B cell (primary cell): ENCODE measurements around the gene NTN5. TPM values are rescaled to one million over a fixed set of nuclear protein-coding genes. Genes with fewer than 3 reads are reported as not detected.

Source experiments
- ATAC-seq: fragments of 200-7000 bp; cut with Tn5 transposase; one replicate; pipeline ENCODE4 v1.10.0; 2021; ENCODE audit warnings: low read depth, mild to moderate bottlenecking, moderate number of reproducible peaks, moderate library complexity
- CTCF ChIA-PET: fragments of 350-600 bp; sonication (Branson Sonifier 250); formaldehyde crosslinking; loops from one replicate; lab custom pipeline; 2021; ENCODE audit warnings: antibody characterized with exemption, inconsistent platforms; lab: Charles Lee
- POLR2A ChIA-PET: fragments of 350-600 bp; sonication (Branson Sonifier 250); formaldehyde crosslinking; loops from one replicate; lab custom pipeline; 2021; ENCODE audit warnings: antibody characterized with exemption; lab: Charles Lee
- DNase-seq: peaks from one replicate; pipeline ENCODE4 v3.0.0; 2013
- H2AFZ ChIP-seq: 2 replicates; pipeline ENCODE4 v1.6.1; 2012; ENCODE audit warnings: mild to moderate bottlenecking, low read depth, low read length; ENCODE audit not compliant: insufficient read depth, poor library complexity, severe bottlenecking
- H3K27ac ChIP-seq, 2 donors: 1 replicate in 1 of 2; 2 replicates in 1 of 2; pipeline ENCODE4 v1.5.1; 2012 to 2013; ENCODE audit warnings: low read length in 2 of 2, mild to moderate bottlenecking in 2 of 2, moderate library complexity in 1 of 2
- H3K27me3 ChIP-seq, 4 experiments: fragments of 200-600 bp in 1 of 4; sonication (generic) in 1 of 4; replicated peaks in 1 of 4; 1 replicate in 2 of 4; 2 replicates in 2 of 4; pipeline versions ENCODE4 v1.6.1 to v1.7.0; 2013 to 2016; ENCODE audit warnings: low read length in 3 of 4, mild to moderate bottlenecking in 2 of 4, mixed read lengths in 1 of 4, moderate library complexity in 1 of 4; ENCODE audit not compliant: insufficient read depth in 4 of 4, control insufficient read depth in 3 of 4; ENCODE audit errors: control extremely low read depth in 1 of 4
- H3K36me3 ChIP-seq, 2 experiments: replicated peaks in 1 of 2; 1 replicate in 1 of 2; 2 replicates in 1 of 2; pipeline versions ENCODE4 v1.6.1 to v1.7.1; 2013; ENCODE audit warnings: low read length in 1 of 2; ENCODE audit not compliant: insufficient read depth in 2 of 2, control insufficient read depth in 1 of 2; ENCODE audit errors: control extremely low read depth in 1 of 2, extremely low read depth in 1 of 2
- H3K4me1 ChIP-seq, 2 donors: fragments of 200-600 bp in 1 of 2; sonication (generic) in 1 of 2; 1 replicate in 1 of 2; 2 replicates in 1 of 2; pipeline versions ENCODE4 v1.5.1 to v1.6.1; 2013 to 2017; ENCODE audit warnings: low read length in 2 of 2; ENCODE audit not compliant: control insufficient read depth in 2 of 2, insufficient read depth in 2 of 2
- H3K4me2 ChIP-seq: replicated peaks from 2 replicates; pipeline ENCODE3; 2012; ENCODE audit warnings: mild to moderate bottlenecking, low read depth, low read length; ENCODE audit not compliant: poor library complexity, severe bottlenecking
- H3K4me3 ChIP-seq, 5 experiments: fragments of 200-600 bp in 1 of 5; sonication (generic) in 1 of 5; 1 replicate in 3 of 5; 2 replicates in 2 of 5; pipeline versions ENCODE4 v1.5.1 to v1.7.0; 2011 to 2016; ENCODE audit warnings: low read length in 4 of 5, mild to moderate bottlenecking in 4 of 5, low read depth in 2 of 5, control low read depth in 1 of 5, moderate library complexity in 1 of 5; ENCODE audit not compliant: insufficient read depth in 1 of 5; ENCODE audit errors: control extremely low read depth in 1 of 5, extremely low read depth in 1 of 5
- H3K79me2 ChIP-seq: fragments of 200-600 bp; sonication (generic); one replicate; pipeline ENCODE4 v1.6.0; 2016; ENCODE audit warnings: low read length; ENCODE audit not compliant: control insufficient read depth, insufficient read depth
- H3K9ac ChIP-seq: fragments of 200-600 bp; sonication (generic); 2 replicates; pipeline ENCODE4 v1.6.1; 2017; ENCODE audit warnings: mild to moderate bottlenecking, low read length, moderate library complexity
- H3K9me3 ChIP-seq, 3 donors: one replicate each; pipeline versions ENCODE4 v1.6.1 to v1.7.1; 2013; ENCODE audit warnings: low read length in 2 of 3; ENCODE audit not compliant: control insufficient read depth in 2 of 3, insufficient read depth in 1 of 3; ENCODE audit errors: control extremely low read depth in 1 of 3
- H4K20me1 ChIP-seq: 2 replicates; pipeline ENCODE4 v1.6.0; 2012; ENCODE audit warnings: mild to moderate bottlenecking, low read length; ENCODE audit not compliant: insufficient read depth, control insufficient read depth, poor library complexity, severe bottlenecking
- H3K27ac Mint-ChIP-seq: one replicate; pipeline ENCODE4 v1.8.0; 2021; ENCODE audit warnings: mixed read lengths
- H3K27me3 Mint-ChIP-seq: one replicate; pipeline ENCODE4 v1.8.0; 2021; ENCODE audit warnings: mixed read lengths
- H3K4me1 Mint-ChIP-seq: one replicate; pipeline ENCODE4 v1.8.0; 2021; ENCODE audit warnings: mixed read lengths
- H3K4me3 Mint-ChIP-seq: one replicate; pipeline ENCODE4 v1.8.0; 2021; ENCODE audit warnings: mixed read lengths
- H3K9me3 Mint-ChIP-seq: one replicate; pipeline ENCODE4 v1.8.0; 2022; ENCODE audit warnings: mixed read lengths; ENCODE audit not compliant: insufficient read depth
- EZH2 ChIP-seq: IDR thresholded peaks from 2 replicates; pipeline ENCODE4 v1.6.1; 2012; ENCODE audit warnings: borderline replicate concordance, low read depth, mild to moderate bottlenecking, moderate library complexity, low read length; ENCODE audit not compliant: insufficient read depth, poor library complexity, severe bottlenecking
- WGBS: methylation state at CpG from one replicate; pipeline ENCODE4 v1.1.5; 2013; ENCODE audit warnings: missing lambda C conversion rate; ENCODE audit not compliant: insufficient coverage; 5-methylcytosine and 5-hydroxymethylcytosine counted together
- intact Hi-C: fragments of 100-400 bp; cut with micrococcal nuclease; formaldehyde crosslinking; loops from one replicate; pipeline ENCODE4 v1.10.0; 2022
- polyA plus RNA-seq: library from polyadenylated mRNA; depleted of rRNA; stranded (reverse); fragments of >200 nt; gene quantifications from 2 replicates; pipeline ENCODE4 v1.2.3, GENCODE V29; 2012
- total RNA-seq, 2 donors: library from RNA; stranded (reverse); fragments of 120-200 nt in 1 of 2; gene quantifications; 1 replicate in 1 of 2; 2 replicates in 1 of 2; pipeline versions ENCODE4 v1.2.3 to v1.2.4, GENCODE V29; 2013 to 2022
- TF ChIP-seq, protein P1 (sequence below): fragments of 200-600 bp; IDR thresholded peaks from one replicate; pipeline ENCODE4 v1.8.0; 2022; ENCODE audit warnings: antibody characterized with exemption, mild to moderate bottlenecking

Gene NTN5
- total and polyA plus RNA-seq, 2 donors (not counting 1 experiment from before 2014, with no cell fraction given) = 1.2 to 1.8 TPM

DNA sequence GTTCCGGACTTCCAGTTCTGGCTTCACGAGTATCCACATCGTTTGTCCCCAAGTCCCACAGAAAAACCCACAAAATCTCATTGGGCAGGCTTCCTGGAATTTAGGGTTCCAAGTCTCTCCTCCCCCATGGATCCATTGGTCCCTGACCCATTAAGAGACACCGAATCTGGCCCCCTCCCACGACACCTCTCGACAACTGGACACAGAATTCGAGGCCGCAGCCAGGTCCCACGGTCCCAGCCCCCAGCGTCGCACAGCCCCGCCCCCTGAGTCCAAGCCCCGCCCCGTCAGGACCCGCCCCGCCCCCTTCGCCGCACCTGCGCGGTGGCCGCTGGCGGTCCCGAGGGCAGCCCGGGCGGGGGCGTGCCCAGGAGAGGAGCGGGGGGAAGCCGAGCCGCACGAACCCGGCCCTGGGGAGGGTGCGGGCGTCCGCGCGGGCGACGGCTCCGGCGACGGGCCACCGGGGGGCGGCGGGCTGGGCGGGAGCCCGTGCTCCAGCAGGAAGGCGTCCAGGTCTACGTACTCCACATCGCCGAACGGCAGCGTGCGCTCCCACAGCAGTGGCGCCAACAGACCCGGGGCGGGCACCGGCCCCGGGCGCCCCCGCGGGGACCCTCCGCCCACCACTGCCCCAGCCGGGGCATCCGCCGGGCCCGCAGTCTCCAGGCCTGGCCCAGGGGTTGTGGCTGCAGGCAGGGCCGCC is 37.4 kb downstream of the NTN5 start:
- H3K9ac ChIP-seq = peak overlapping the region; percentile 82
- TF ChIP-seq, protein P1, sequence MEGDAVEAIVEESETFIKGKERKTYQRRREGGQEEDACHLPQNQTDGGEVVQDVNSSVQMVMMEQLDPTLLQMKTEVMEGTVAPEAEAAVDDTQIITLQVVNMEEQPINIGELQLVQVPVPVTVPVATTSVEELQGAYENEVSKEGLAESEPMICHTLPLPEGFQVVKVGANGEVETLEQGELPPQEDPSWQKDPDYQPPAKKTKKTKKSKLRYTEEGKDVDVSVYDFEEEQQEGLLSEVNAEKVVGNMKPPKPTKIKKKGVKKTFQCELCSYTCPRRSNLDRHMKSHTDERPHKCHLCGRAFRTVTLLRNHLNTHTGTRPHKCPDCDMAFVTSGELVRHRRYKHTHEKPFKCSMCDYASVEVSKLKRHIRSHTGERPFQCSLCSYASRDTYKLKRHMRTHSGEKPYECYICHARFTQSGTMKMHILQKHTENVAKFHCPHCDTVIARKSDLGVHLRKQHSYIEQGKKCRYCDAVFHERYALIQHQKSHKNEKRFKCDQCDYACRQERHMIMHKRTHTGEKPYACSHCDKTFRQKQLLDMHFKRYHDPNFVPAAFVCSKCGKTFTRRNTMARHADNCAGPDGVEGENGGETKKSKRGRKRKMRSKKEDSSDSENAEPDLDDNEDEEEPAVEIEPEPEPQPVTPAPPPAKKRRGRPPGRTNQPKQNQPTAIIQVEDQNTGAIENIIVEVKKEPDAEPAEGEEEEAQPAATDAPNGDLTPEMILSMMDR = no peak
- TF ChIP-seq EZH2 = no peak

More for the DNA sequence above, 37.4 kb downstream of the NTN5 start:
- peak overlapping the region; percentile 68 to 82 for H3K27ac ChIP-seq
- no peaks in the 10 kb centered on the region for H3K27me3 ChIP-seq
- Mint-ChIP-seq H3K4me3 (peak overlapping the region; percentile 96), H3K27me3 (no peaks in the 10 kb centered on the region), H3K27ac (peak overlapping the region; percentile 92), H3K4me1 (peaks cover 52% of the 10 kb centered on the region), H3K9me3 (peaks cover 4% of the 10 kb centered on the region)
- intact Hi-C loops = loop anchor here (5.0 to 10.0 kb wide), 6 partner anchors 162 to 1363 kb away; partner anchors contain the start of genes C19orf73, EMP3, FLT3LG and INAFM1
- peaks cover 0 to 34% of the 10 kb centered on the region in 2 experiments for H3K36me3 ChIP-seq
- peaks cover 0 to 5% (median 0%) of the 10 kb centered on the region in 3 donors for H3K9me3 ChIP-seq
- peaks cover 40 to 44% of the 10 kb centered on the region in 2 donors for H3K4me1 ChIP-seq
- H3K79me2 ChIP-seq = peaks cover 38% of the 10 kb centered on the region
- peak overlapping the region; percentile 74 to 98 (median 88) for H3K4me3 ChIP-seq
- H2AFZ ChIP-seq = peak overlapping the region; percentile 51
- peak overlapping the region; percentile 99 for H3K4me2 ChIP-seq
- peak; percentile 22 for ATAC-seq
- under 1% methylated on average over 67 of the region's 67 CpGs for WGBS
- H4K20me1 ChIP-seq = peaks cover 55% of the 10 kb centered on the region
- ChIA-PET POLR2A (interaction anchor here (0.6 to 3.4 kb wide), 4 partner anchors 11 to 16 kb away, joined by 3 to 23 read pairs (median 11); partner anchors contain the start of genes CA11, RPL18 and SPHK2), CTCF (interaction anchor here (1.9 to 2.7 kb wide), 2 partner anchors 10 to 18 kb away, joined by 5 to 12 read pairs; partner anchors contain the start of gene CA11)
- peak; percentile 83 for DNase-seq
